Hematopoietic multipotent progenitor cell treated with erythropoietin and hydrocortisone succinate and interleukin-3 and kit ligand, for 15 days (in vitro differentiated cells): ENCODE results near the gene HES5.
"Not testable (repeated sequence)": the region's sequence is repeated elsewhere in the genome, so short reads cannot be mapped to it uniquely, and the experiment has no call there.

Experiments used
- DNase-seq: peaks from one replicate; pipeline ENCODE4 v3.0.0-alpha.2; 2015; ENCODE audit warnings: low spot score

The HES5 gene

GRCh38 chr1:2560299-2561073 is 30.4 kb upstream of the HES5 start:
- DNase-seq, result peak; percentile 36

DNA sequence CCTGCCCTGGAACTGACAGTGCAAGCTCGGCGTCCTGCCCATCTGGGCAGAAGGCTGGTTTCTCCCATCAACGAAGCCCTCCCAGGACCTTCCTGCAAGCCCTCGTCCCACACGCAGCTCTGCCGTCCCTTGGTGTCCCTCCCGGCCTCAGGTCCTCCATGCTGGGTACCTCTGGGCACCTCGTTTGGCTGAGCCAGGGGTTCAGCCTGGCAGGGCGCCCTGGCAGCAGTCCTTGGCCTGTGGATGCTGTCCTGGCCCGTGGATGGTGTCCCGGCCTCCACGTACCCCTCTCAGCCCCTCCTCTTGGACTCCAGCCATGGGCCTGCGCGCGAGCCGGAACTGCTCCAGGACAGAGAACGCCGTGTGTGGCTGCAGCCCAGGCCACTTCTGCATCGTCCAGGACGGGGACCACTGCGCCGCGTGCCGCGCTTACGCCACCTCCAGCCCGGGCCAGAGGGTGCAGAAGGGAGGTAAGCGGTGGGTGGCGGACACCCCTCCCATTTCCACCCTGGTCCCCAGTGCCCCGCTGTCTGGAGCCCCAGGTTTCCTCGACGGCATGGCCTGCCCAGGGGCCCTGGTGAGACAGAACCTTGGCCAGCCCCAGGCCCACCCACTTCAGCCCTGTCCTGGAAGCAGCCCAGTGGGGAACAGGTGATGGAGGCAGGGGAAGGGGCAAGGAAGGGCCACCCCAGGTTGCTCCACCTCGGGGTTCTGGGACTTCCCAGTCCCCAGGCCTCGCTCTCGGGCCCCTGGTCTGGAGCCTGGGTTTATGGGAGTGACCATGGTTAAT is 29.6 kb upstream of the HES5 start:
- DNase-seq, result no peak

- no peak for DNase-seq
These were observed 28.8 kb upstream of the HES5 start for GRCh38 chr1:2558861-2559260.

DNA sequence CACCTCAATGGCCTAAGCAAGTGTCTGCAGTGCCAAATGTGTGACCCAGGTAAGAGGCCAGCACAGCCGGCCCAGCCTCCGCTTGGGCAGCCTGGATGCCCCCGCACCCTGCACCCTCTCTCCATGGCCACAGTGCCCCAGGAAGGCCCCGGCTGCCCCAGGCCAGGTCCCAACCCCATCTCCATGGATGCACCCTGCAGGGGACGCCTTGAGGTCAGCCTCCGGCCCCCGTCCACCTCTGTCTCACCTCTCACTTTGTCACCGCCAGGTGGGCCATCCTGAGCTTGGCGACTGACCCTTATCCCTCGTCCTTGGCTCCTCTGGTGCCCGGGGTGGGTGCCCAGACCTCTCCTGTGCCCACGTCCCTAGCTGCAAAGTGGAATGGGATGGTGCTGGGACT is 28.4 kb upstream of the HES5 start:
- no peak for DNase-seq

- DNase-seq, result no peak
These were observed 27.7 kb upstream of the HES5 start for GRCh38 chr1:2557482-2558400.

DNA sequence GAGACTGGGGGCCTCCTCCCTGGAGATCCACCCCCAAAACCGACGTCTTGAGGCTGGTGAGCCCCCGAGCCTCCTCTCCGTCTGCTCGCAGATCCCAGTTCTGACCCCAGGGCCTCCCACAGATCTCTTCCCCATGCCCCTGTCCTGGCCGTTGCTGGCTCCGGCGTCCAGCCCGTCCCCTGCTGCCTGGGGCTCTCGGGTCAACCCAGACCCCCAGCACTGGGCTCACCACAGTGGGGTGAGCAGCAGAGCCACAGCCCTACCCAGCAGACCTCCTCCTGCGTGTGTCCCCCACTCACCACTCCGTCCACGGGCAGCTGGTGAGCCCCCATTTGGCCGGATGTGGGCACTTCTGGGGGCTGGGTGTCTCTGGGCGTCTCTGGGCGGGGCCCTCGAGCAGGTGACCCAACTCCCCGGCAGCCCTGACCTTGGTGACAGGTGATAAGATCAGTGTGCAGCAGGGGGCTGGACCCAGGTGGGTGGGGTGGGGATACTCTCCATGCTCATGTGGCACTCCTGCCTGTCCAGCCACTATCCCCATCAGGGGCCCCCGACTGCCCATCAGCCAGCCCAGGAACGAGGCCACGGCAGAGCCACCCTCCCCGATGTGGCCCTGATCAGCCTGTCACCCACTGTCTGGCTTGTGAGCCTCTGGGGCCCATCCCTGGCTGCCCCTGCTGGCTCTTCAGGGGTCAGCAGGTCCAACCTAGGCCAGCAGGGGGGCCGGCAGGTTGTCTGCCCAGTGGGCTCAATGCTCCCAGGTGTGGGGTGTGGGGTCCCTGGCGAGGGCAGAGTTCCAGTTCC is 26.8 kb upstream of the HES5 start:
- no peak for DNase-seq

- peak; percentile 73 for DNase-seq
These were observed 26.2 kb upstream of the HES5 start, which contains the start of gene TNFRSF14 for GRCh38 chr1:2556277-2556677. TNFRSF14 (plus strand) TSS chr1:2556371; CDS start chr1:2556665, 294 bp downstream.

GRCh38 chr1:2555634-2556276 is 25.7 kb upstream of the HES5 start:
- DNase-seq, result peak; percentile 39

- no peak for DNase-seq
These were observed 24.7 kb upstream of the HES5 start for GRCh38 chr1:2554621-2555387.

GRCh38 chr1:2553871-2554620 is 24.0 kb upstream of the HES5 start:
- DNase-seq, result no peak

DNA sequence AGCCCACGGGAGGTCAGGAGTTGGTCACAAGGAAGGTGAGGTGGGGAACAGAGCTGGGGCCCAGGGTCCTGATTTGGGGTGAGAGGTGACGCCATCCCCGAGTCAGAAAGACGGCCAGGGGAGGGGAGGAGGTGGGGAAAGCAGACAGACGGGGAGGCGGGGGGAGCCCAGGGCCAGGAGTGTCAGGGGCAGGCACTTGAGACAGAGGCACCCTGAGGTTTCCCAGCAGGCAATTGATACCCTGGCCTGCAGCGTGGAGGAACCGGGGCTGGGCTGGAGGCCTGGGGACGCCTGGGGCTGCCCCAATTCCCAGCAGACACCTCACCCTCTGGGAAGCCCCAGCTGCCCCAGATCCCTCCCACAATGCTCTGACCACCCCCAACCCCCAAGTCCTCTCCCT is 23.0 kb upstream of the HES5 start:
- not testable (repeated sequence) for DNase-seq

GRCh38 chr1:2552189-2552588 is 22.1 kb upstream of the HES5 start:
- DNase-seq, result no peak

- not testable (repeated sequence) for DNase-seq
These were observed 21.5 kb upstream of the HES5 start for GRCh38 chr1:2551544-2551943.

DNA sequence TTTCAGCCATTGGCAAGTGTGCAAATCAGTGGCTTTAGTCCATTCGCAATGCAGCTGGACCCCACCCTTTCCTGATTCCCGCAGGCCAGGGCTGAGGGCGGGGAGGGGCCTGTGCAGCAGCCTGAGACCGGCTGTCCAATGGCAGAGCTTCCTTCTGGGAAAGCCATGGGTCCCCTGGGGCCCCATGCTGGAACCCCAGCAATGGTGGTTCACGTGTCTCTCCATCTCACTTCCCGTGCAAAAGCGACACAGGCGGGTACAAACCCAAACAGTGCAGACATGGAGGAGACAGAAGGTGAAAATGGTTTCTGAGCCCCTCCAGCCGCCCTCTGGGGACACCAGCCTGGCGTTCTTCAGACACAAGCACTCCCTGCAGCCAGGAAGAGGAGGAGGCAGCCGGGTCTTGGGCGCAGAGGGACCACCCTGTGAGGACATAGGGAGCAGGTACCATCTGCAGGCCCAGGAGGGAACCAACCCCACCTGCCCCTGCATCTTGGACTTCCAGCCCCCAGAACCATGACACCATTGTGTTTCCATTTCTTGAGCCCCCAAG is 20.3 kb upstream of the HES5 start:
- DNase-seq, result not testable (repeated sequence)

DNA sequence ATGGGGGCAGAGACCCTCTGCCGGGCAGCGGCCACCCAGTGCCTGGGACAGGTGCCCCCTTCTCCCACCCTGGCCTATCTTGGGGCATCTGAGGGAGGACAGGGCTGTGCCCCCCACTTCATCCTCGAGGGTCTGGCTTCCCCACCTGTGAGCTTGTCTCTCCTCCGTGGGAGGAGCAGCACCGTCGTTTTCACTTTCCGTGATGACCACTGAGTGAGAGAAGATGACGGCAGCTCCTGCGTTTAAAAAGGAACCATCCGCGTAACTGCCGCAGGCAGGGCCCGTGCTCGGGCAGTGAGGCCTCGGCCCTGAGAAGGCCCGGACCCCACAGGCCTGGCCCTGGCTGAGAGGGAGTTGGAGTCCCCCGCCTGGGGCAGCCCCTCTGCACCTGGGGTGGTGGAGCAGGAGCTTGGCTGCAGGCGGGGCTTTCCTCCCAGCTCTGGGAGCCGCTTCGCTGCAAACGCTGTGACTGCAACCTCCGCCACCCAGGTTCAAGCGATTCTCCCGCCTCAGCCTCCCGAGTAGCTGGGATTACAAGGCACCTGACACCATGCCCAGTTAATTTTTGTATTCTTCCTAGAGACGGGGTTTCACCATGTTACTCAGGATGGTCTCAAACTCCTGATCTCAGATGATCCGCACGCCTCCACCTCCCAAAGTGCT is 19.4 kb upstream of the HES5 start:
- DNase-seq, result not testable (repeated sequence)

DNA sequence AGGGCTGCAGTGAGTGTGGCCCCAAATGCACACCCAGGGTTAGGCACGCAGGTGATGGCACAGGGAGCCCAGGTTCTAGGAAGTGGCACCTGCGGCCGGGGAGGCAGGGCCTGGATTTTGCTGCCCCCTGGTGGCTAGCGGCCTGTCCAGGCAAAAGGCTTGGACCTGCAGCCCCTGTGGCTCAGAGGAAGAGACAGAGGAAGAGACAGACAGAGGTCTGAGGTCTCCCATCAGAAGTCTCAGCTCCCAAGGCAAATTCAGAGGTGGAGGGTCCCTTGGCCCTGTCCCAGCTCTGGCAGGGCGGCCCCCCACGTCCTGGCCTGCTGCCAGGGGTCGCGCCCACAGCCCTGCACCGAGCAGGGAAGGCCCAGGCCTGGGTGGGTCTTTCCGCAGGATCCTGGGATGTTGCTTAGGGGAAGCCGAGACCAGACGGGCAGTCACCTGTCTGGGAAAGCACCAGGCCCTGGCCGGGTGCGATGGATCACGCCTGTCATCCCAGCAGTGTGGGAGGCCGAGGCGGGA is 18.1 kb upstream of the HES5 start:
- DNase-seq, result peak; percentile 84

- DNase-seq, result no peak
These were observed 17.4 kb upstream of the HES5 start for GRCh38 chr1:2547210-2548067.
